ENCODE data around the gene SCAF8.
A peak's percentile ranks its signal among the peaks of the same experiment; 100 is the strongest.

Gene SCAF8

DNA sequence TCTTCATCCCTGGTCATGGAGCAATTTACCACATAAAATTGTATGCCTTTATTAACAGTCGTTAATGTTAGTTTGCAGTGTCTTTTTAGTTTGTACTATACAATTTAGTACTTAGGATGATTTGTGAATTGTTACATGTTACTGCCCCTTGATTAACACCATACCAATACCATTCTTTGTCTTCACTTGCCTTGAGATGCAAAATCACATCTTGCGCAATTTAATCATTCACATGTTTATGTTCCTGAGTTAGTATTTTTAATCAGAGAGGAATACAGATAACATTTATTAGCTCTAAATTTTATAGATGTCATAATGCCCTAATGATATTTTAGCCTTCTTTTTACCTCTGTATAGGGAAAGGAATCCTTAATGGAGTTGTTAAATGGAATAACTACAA lies 114.1 kb downstream of the SCAF8 start:
- DNase-seq: no peak

DNA sequence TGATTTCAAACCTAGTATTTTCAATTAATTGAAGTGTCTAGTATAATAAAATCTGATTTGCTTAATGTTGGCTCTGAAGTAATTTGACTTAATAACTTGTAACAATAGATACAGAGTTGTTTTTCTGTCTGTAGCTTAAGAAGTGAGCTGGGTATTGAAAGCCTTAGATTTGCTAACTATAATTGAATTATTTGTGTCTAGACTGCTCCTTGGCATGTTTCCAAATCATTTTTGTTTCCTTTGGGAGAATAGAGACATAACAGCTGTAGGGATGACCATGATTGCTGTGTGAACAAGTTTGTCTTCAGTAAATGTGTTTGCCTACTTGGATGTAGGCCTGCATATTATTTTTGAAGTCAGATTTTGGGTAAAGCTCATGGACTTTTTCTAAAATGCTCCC lies 115.4 kb downstream of the SCAF8 start:
- DNase-seq: no peak

DNA sequence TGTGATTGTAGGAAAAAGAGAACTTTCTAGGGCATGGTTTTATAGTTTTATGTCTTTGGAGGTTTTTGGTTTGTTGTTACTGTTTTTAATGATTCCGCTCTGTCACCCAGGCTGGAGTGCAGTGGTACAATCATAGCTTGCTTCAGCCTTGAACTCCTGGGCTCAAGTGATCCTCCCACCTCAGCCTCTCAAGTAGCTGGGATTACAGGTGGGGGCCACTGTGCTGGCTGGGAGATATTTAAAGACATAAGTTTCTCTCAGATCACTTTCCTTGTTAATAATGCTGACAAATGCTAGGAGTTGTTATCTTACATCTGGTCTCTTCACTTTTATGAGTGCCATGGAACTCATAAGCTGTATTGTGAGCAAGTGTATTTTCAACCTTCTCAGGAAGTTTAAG lies 116.3 kb downstream of the SCAF8 start:
- no peak for DNase-seq

DNA sequence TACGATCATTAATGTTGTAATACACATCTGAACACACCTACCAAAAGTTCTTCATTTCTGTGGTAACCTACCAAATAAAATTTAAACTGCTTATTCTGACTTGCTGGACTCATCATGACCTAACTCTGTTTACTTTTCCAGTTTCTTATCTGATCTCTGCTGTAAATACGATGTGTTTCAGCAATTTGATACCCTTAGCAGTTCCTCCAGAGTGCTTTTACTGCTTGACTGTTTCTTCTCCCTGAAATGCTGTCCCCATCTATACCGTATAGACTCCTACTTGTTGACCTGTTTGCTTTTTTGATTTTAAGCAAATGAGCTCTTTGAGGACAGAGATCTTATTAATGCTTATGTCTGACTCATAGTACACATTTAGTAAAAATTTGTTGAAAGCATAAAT lies 119.5 kb downstream of the SCAF8 start:
- DNase-seq: no peak

DNA sequence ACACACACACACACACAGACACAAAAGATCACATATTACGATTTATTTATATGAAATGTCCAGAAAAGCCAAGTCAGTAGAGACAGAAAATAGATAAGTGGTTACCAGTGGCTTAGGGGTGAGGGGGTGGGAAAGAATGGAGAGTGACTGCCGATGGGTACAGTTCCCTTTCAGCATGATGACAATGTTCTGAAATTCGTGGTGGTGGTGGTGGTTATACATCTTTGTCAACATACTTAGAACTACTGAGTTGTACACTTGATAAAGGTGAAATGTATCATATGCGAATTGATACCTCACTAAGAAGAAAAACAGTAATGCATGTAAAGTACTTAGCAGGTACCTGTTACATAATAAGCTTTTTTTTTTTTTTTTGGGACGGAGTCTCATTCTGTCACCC lies 124.3 kb downstream of the SCAF8 start:
- no peak for DNase-seq

DNA sequence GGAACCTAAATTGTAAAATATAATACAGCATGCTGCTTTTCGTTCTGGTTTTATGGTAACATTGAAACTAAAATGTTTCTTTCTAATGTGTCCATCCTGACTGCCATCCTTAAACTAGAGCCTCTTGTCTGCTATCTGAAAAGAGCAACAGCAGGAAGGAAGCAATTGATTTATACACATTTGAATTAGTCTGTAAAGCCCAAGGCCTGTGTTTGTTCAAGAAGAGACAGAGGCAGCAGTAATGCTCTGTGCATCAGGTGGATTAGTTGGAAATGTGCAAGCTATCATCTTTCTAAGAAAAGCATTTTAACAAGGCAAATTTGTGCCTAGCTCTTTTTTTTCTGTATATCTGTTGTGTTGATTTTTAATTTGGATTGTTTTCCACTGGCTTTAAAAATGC lies 128.6 kb downstream of the SCAF8 start:
- DNase-seq: no peak

DNA sequence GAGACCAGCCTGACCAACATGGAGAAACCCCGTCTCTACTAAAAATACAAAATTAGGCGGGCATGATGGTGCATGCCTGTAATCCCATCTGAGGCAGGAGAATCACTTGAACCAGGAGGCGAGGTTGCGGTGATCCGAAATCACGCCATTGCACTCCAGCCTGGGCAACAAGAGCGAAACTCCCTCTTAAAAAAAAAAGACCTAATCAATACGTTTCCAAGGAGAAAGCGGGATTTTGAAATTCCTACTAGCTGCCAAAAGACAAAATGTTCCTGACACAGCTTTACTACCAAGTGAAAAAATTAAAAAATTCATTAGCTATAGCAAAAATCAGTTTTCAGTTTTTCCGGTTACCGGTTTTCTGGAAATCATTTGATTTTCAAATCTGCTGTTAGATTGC lies 129.3 kb downstream of the SCAF8 start:
- no peak for DNase-seq

DNA sequence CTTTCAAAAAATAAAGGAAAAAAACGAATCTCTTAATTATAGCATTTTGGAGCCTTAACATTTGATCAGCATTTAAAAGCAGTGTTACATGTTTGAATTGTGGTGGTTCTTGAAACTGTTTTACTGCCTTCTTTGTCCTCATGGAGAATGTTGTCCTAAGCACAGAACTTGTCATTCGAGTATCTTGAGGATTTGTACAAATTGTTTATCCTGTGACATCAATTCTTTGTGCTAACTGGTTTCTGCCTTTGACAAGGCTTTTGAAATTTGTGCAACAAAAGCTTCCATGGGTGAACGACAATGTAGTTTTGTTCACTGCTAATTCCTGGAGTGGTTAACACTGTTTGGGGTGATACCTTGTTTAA lies 130.8 kb downstream of the SCAF8 start:
- no peak for DNase-seq

DNA sequence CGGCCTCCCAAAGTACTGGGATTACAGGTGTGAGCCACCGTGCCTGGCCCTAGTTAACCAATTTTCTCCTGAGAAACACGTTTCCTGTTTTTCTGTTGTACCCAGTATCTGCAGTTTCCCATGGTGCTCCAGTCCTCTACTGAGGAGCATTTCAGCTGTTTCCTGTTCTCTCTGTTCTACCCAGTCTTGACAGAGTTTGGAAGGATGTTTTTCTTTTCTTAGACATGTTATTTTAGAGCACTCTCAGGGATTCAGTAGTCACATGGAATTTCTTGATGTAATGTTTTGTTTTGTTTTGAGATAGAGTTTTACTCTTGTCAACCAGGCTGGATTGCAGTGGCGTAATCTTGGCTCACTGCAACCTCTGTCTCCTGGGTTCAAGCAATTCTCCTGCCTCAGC lies 132.1 kb downstream of the SCAF8 start:
- no peak for DNase-seq

DNA sequence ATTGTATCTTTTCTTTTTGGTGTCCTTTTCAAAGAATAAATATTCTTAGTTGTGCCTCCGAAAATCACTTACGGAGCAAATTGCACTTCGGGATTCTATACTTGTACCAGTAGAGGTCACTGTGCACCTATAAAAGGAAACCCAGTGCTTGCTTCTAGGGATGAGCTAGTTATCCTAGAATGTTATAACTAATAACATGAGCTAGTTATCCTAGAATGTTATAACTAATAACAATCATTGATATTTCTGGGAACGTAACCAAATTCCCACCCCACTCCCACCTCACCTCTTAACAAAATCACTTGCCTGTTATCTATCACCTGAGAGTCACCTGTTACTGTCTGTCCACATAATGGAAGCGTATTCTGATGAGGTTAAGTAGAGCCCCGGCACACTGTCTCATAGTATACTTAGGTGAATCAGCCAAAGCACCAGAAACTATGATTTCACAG lies 135.0 kb downstream of the SCAF8 start:
- peak; percentile 10 for DNase-seq

DNA sequence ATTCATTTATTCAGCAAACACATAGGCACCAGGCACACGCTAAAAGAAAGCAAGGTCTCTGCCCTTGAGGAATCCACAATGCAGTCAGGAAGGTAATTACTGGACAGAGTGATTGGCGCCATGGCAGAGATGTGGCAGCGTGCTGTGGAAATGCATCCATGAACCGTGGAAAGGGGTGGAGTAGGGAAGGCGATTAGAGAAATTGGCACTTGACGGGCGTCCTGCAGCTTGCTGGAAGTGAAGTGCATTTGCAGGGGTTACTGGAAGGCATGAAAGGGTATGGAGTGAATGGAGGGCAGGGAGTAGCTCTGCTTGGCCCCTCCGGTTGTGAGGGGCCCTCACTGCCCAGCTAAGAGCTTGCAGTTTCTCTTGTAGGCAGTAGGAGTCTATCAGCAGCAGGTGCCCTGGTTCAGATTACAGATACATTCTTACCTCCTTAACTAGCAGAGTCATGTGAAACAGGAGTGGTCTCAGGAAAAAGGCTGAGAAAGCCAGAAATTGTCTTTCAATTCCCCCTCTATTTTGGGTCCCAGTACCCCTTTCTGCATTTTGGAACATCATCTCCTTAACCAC lies 139.4 kb downstream of the SCAF8 start:
- no peak for DNase-seq

DNA sequence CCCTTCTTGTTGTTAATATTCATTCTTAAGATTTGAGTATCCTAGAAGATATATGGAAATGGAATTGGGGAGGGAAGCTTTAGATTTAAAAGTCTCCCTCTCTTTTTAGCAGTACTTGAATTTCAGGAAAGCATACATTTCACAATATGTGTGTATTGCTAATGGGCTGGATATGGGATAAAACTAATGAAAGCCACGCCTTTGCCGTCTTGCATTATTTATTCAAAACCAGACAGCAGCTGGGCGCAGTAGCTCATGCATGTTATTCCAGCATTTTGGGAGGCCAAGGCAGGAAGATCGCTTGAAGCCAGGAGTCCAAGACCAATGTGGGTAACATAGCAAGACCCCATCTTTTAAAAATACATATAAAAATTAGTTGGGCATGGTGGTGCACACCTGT lies 140.3 kb downstream of the SCAF8 start:
- no peak for DNase-seq

DNA sequence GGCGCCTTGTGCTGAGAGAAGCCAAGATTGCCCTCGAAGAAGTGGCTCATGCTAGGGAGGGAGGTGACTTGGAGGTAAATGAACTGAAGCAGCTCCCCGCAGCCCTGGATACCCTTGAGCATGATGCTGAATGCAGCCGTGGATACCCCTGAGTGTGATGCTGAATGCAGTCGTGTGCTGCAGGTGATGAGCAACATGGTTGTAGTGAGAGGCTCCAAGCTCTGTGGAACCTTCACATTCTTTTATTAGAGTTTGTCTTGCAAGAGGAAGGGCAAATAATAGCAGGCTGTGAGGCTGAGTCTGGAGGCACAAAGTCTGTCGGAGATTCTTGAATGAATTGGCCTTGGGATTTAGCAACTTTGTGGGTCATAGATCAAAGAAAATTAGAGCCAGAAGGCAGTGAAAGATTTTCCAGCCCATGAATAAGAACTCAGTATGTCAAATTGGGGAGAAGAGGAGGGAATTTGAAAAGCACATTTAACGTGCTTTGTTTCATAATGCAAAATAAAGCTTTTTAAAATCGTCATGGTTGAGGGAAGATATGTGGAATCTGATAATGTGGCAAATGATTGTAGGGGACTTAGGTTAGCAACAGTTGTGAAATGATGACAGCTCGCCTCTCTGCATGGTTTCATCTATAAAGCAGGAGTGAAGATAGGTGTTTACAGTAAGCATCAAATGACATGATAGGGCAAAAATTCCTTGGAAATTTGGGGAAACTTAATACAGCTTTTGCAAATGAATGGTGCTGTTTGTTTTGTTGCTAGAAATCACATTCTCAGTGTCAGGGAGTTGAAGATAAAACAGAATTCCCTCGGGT lies 141.8 kb downstream of the SCAF8 start:
- no peak for DNase-seq

DNA sequence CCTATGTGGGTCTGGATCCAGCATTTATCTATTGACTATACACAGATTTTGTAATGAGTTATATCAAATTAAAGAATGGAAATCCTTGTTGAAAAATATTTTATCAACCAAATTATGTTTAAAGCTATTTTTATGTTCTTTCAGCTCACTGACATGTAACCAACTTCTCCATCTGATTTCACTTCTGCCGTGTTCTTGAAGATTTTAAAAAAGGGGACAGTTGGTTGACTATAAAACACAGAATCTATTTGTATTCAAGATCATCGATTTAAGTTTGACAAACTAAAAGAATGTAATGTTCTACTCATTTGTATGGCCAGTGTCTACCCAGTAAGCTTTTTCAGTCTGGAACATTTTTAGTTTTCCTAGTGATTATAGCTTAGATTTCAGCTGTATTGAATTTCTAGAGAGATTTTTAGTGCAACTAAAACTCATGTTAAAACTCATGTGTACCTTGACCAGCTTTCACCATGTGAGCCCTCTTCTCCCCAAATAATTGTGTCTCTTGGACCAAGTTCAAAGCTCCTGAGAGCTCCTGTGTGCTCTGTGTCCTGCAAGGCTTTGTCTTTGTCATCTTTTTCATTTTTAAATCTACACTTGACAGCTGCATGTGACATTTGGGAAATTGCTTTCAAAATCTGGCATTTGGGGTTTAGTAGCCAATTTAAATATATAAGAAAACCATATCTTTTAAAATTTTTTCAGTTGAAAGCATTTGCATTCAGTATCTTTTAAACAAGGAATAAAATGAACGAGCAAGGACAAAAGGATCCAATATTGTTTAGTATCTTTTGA lies 143.5 kb downstream of the SCAF8 start:
- DNase-seq: no peak

DNA sequence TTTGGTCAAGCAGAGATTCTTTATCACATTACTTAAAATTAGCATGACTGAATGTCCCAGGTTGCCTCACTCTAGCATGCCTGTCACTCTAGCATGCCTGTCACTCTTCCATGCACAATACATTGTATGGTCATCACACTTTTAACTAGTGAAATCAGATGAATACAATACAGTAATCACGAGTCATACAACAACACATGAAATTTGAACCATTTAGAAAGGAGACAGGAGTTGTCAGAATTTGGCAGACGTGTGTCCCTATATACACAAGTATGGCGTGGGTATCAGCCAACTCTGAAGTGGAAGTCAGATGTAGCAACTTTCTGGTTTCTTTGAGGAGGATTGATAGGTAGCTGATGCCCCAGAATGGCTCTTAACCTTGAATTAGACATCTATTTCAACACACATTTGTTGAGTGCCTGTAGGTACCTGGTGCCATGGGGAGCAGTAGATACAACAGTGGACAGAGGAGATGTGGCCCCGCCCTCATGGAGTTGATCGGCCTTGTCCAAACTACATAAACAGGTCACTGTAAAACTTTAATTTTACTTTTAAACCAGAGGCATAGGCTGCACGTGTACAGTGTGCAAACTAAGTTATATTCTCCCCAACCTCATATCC lies 145.8 kb downstream of the SCAF8 start:
- no peak for DNase-seq

DNA sequence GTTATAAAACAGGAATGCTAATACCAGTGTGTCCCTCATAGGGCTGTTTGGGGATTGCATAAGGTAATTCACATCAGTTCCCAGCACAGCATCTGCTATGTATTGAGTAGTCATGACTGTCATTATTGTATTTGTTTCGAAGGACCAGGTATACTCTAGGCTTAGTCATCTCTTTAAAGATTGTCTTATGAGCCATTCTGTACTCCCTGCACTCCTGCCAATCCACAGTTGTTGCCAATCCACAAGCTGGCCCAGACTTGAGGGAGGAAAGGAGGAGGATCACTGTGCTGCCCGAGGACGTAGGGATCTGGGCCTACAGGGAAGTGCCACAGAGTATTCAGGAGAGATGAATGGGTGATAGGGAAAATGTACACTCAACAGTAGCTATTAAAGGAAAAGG lies 148.9 kb downstream of the SCAF8 start:
- DNase-seq: no peak
